T-helper 17 cell (primary cell): ENCODE results near the gene BCAP29. TPM values are rescaled to one million over a fixed set of nuclear protein-coding genes. Genes with fewer than 3 reads are reported as not detected.
A peak's percentile ranks its signal among the peaks of the same experiment; 100 is the strongest.

Experiments
- ATAC-seq: fragments of 150-1000 bp; cut with Tn5 transposase; 2 replicates; pipeline ENCODE4 v1.10.0; 2021; ENCODE audit warnings: mild to moderate bottlenecking, moderate library complexity
- DNase-seq, 3 donors: peaks; one replicate each; pipeline versions ENCODE4 v3.0.0 to v3.0.0-alpha.2; 2020 to 2021
- H3K9me3 ChIP-seq: one replicate; pipeline ENCODE4 v1.7.0; 2013; ENCODE audit warnings: low read length, mild to moderate bottlenecking; ENCODE audit not compliant: control insufficient read depth, poor library complexity, severe bottlenecking
- H3K27ac Mint-ChIP-seq: one replicate; pipeline ENCODE4 v1.8.0; 2022; ENCODE audit warnings: mild to moderate bottlenecking, moderate library complexity, mixed read lengths
- H3K27me3 Mint-ChIP-seq: one replicate; pipeline ENCODE4 v1.8.0; 2022; ENCODE audit warnings: mixed read lengths
- H3K36me3 Mint-ChIP-seq: one replicate; pipeline ENCODE4 v1.8.0; 2022; ENCODE audit warnings: low read depth, mixed read lengths
- H3K4me1 Mint-ChIP-seq: one replicate; pipeline ENCODE4 v1.8.0; 2022; ENCODE audit warnings: mild to moderate bottlenecking, mixed read lengths
- H3K4me3 Mint-ChIP-seq: one replicate; pipeline ENCODE4 v1.8.0; 2022; ENCODE audit warnings: mild to moderate bottlenecking, moderate library complexity, mixed read lengths
- total RNA-seq, 4 donors: library from RNA in 2 of 4; stranded (reverse) in 2 of 4; gene quantifications; one replicate each; pipeline ENCODE4 v1.2.3 and lab custom pipeline; 2022 to 2026

Gene BCAP29
- total RNA-seq, 2 donors from 2014 or later = 13.6 to 16.5 TPM

DNA sequence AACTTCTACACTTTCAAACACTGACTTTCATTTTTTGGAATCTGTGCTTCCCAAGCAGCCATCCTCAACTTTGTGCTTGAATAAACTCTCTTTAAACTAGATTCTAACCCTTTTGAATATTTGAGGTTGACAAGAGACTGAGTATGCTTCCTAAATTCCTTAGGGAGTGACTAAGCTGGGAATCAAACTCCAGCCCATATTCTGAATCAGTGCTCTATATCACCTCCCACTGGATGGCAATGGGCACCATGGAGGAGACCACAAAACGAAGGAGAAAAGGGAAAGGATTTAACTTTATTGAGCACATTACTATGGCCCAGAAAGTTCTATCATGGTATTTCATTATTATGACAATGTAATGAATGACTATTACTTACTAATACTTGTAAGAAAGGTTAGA is 63.4 kb downstream of the BCAP29 start:
- ATAC-seq = no peak
- no peak overlapping the region for H3K27ac Mint-ChIP-seq
- no peak overlapping the region for H3K4me3 Mint-ChIP-seq
- peaks cover 4% of the 10 kb centered on the region for H3K4me1 Mint-ChIP-seq
- H3K9me3 ChIP-seq = no peaks in the 10 kb centered on the region
- no peak for DNase-seq
- peaks cover 5% of the 10 kb centered on the region for H3K27me3 Mint-ChIP-seq
- H3K36me3 Mint-ChIP-seq = no peaks in the 10 kb centered on the region

DNA sequence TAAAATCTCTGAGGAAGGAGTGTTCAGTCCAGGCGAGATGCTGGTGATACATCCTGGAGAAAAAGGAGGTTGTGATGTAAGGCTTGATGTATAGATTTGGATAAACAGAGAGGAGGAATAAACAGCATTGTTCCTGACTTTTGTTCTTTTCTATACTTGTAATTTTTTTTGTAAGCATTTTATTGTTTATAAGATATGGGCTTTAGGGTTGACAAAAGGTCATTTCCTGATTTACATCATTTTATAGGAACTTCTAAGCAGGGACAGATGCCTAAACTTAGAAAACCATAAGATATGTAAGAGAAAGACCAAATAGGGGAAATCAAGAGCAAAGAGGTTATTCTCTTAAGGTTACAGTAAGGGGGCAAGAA is 63.9 kb downstream of the BCAP29 start:
- H3K36me3 Mint-ChIP-seq = no peaks in the 10 kb centered on the region
- DNase-seq (no peak), ATAC-seq (no peak)
- H3K4me3 Mint-ChIP-seq = no peak overlapping the region
- H3K27ac Mint-ChIP-seq = no peak overlapping the region
- H3K9me3 ChIP-seq = no peaks in the 10 kb centered on the region
- peaks cover 5% of the 10 kb centered on the region for H3K27me3 Mint-ChIP-seq
- peaks cover 3% of the 10 kb centered on the region for H3K4me1 Mint-ChIP-seq

DNA sequence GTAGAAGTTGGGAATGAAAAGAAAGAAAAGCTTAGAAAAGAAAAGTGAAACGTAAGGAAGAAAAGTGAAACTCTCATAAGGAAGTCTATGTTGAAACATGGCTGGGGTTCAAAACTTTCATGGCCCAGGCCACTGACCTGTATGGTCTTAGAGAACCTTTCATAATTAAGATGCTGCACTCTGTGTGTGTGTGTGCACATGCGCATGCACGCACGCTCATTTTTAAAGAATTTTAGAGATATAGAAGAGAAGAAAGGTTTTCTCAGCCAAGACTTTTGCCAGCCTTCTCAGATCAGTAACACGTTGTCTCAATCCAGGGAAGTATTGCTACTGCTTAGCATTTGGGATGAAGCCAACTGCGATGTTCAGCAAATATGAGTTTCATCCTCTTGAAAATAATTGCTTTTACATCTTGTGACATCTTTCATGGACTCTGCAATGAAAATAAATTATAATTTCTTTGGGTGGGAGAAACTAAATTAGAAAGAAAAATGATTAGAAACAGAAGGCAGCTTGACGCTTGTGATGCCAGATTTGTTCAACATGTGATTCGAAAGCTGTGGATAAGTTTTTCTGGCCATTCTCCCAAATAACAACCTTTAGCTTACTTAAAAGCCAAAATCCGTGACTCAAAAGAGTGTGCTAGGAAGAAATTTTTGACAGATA is 64.4 kb downstream of the BCAP29 start:
- Mint-ChIP-seq H3K4me1 (peaks cover 3% of the 10 kb centered on the region), H3K4me3 (no peak overlapping the region), H3K36me3 (no peaks in the 10 kb centered on the region), H3K27ac (no peak overlapping the region), H3K27me3 (peaks cover 5% of the 10 kb centered on the region)
- ATAC-seq = no peak
- no peaks in the 10 kb centered on the region for H3K9me3 ChIP-seq
- DNase-seq = no peak

DNA sequence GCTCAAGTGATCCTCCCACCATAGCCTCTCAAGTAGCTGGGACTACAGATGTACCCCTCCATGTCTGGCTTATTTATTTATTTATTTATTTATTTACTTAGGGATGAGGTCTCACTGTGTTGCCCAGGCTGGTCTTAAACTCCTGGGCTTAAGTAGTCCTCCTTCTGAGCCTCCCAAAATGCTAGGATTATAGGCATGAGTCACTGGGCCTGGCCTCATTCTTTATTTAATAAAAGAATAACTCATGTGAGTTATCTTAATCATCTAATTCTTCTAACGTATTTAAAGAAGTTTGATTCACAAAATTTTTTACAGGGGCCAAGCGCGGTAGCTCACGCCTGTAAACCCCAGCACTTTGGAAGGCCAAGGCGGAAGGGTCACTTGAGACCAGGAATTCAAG is 72.6 kb downstream of the BCAP29 start:
- Mint-ChIP-seq H3K36me3 (peaks cover 4% of the 10 kb centered on the region), H3K27me3 (peaks cover 14% of the 10 kb centered on the region), H3K4me3 (no peak overlapping the region), H3K27ac (no peak overlapping the region), H3K4me1 (no peaks in the 10 kb centered on the region)
- H3K9me3 ChIP-seq = no peaks in the 10 kb centered on the region
- ATAC-seq = no peak
- no peak for DNase-seq

DNA sequence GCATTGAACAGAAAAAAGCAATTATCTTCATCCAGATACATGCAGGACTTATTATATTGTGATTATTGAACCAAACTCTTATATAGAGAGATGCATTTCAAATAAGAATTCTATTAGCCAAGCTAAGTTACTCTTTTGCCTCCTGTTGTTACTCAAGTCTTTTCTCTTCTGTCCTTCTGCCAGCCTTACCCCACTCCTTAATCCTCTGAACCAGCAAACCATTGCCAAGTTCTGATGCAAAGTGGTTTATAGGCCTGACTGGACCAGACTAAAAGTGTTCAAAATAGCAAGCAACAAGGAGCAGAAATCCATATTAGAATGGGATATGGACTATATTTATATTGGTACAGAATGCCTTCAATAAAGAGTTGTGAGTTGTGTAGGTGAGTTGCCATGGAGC is 78.4 kb downstream of the BCAP29 start:
- ATAC-seq (no peak), DNase-seq (no peak)
- no peak overlapping the region for H3K27ac Mint-ChIP-seq
- peaks cover 40% of the 10 kb centered on the region for H3K27me3 Mint-ChIP-seq
- H3K9me3 ChIP-seq = no peaks in the 10 kb centered on the region
- H3K4me3 Mint-ChIP-seq = peak overlapping the region; percentile 19
- H3K4me1 Mint-ChIP-seq = peaks cover 21% of the 10 kb centered on the region
- H3K36me3 Mint-ChIP-seq = peaks cover 2% of the 10 kb centered on the region

GRCh38 chr7:107659666-107660065 is 79.6 kb downstream of the BCAP29 start:
- ATAC-seq (peak; percentile 59), DNase-seq (no peak)
- H3K9me3 ChIP-seq = no peaks in the 10 kb centered on the region
- Mint-ChIP-seq H3K4me3 (peak overlapping the region; percentile 91), H3K4me1 (peaks cover 21% of the 10 kb centered on the region), H3K27me3 (peaks cover 40% of the 10 kb centered on the region), H3K36me3 (peaks cover 2% of the 10 kb centered on the region), H3K27ac (peak overlapping the region; percentile 57)

- H3K36me3 Mint-ChIP-seq = no peaks in the 10 kb centered on the region
- H3K27me3 Mint-ChIP-seq = peaks cover 35% of the 10 kb centered on the region
- peak within 1 kb of the TSS; percentile 91 for H3K4me3 Mint-ChIP-seq
- no peaks in the 10 kb centered on the region for H3K9me3 ChIP-seq
- H3K27ac Mint-ChIP-seq = peak within 1 kb of the TSS; percentile 57
- peaks cover 21% of the 10 kb centered on the region for H3K4me1 Mint-ChIP-seq
- peak in 1 of 3 donors; percentile 12 for DNase-seq
- peak; percentile 39 for ATAC-seq
These were observed 80.5 kb downstream of the BCAP29 start, which contains the start of gene SLC26A4 for GRCh38 chr7:107660381-107661080. SLC26A4 (plus strand) TSS chr7:107660828; CDS start chr7:107661642, 814 bp downstream.

GRCh38 chr7:107661081-107661864 is 81.2 kb downstream of the BCAP29 start:
- Mint-ChIP-seq H3K27ac (peak overlapping the region; percentile 57), H3K4me3 (peak overlapping the region; percentile 91), H3K27me3 (peaks cover 33% of the 10 kb centered on the region), H3K36me3 (no peaks in the 10 kb centered on the region), H3K4me1 (peaks cover 21% of the 10 kb centered on the region)
- ATAC-seq = peak; percentile 72
- no peaks in the 10 kb centered on the region for H3K9me3 ChIP-seq
- peak; percentile 10 to 23 (median 15) for DNase-seq

DNA sequence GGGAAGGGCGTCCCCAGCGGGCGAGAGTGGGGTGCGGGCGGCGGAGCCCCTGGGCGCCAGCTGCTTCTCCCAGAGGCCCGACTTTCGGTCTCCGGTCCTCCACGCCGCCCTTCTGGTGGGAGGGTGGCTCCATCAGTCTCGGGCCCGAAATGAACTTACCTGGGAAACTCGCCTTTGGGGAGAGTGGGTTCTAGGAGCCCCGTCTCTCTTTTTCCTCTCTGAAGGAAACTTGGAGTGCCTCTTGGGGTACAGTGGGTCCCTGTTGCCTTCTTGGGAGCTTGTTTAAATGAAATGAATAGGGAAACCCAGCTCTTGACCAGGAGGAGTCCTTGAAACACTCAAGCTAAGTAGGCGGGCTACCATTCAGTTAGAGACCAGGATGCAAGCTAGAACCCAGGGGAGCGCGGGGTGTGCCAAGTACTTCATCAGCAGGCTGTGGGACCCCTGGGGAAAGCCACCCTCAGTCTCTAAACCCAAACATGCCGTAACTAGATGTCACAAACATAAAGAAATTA is 81.9 kb downstream of the BCAP29 start:
- Mint-ChIP-seq H3K4me1 (peaks cover 21% of the 10 kb centered on the region), H3K27me3 (peaks cover 33% of the 10 kb centered on the region), H3K27ac (no peak overlapping the region), H3K36me3 (no peaks in the 10 kb centered on the region), H3K4me3 (peak overlapping the region; percentile 91)
- no peak for ATAC-seq
- DNase-seq = no peak
- H3K9me3 ChIP-seq = no peaks in the 10 kb centered on the region

- DNase-seq = no peak
- ATAC-seq = no peak
- Mint-ChIP-seq H3K4me1 (peaks cover 21% of the 10 kb centered on the region), H3K4me3 (no peak overlapping the region), H3K27me3 (peaks cover 33% of the 10 kb centered on the region), H3K27ac (no peak overlapping the region), H3K36me3 (no peaks in the 10 kb centered on the region)
- no peaks in the 10 kb centered on the region for H3K9me3 ChIP-seq
These were observed 83.2 kb downstream of the BCAP29 start for GRCh38 chr7:107663196-107663595.

DNA sequence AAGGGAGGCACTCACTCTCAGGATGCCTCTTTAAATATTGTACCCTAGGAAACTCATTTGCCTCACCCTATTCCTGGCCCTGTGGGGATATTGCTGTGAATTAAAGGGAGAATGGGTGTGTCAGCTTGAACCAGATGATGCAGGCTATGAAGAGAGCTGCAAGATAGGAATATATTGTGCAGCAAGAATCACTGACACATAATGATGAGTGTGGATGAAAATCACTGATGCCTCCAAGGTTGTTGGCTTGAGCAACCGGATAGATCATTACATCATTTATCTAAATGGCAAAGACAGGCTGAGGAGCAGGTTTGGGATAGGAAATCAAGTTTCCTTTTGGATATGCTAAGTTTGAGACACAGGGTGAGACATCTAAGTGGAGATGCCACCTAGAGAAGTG is 86.7 kb downstream of the BCAP29 start:
- Mint-ChIP-seq H3K36me3 (no peaks in the 10 kb centered on the region), H3K27ac (no peak overlapping the region), H3K27me3 (peaks cover 32% of the 10 kb centered on the region), H3K4me1 (no peaks in the 10 kb centered on the region), H3K4me3 (no peak overlapping the region)
- DNase-seq (no peak), ATAC-seq (no peak)
- H3K9me3 ChIP-seq = no peaks in the 10 kb centered on the region

- Mint-ChIP-seq H3K27ac (no peak overlapping the region), H3K36me3 (no peaks in the 10 kb centered on the region), H3K27me3 (peaks cover 29% of the 10 kb centered on the region), H3K4me1 (no peaks in the 10 kb centered on the region), H3K4me3 (no peak overlapping the region)
- H3K9me3 ChIP-seq = no peaks in the 10 kb centered on the region
- DNase-seq (no peak), ATAC-seq (no peak)
These were observed 87.3 kb downstream of the BCAP29 start for GRCh38 chr7:107667341-107667740.

- DNase-seq = no peak
These were observed 88.2 kb downstream of the BCAP29 start for GRCh38 chr7:107668296-107668695.

More at GRCh38 chr7:107668296-107668695, 88.2 kb downstream of the BCAP29 start:
- no peaks in the 10 kb centered on the region for H3K9me3 ChIP-seq
- H3K36me3 Mint-ChIP-seq = no peaks in the 10 kb centered on the region
- ATAC-seq = no peak
- peaks cover 31% of the 10 kb centered on the region for H3K27me3 Mint-ChIP-seq
- no peak overlapping the region for H3K4me3 Mint-ChIP-seq
- no peak overlapping the region for H3K27ac Mint-ChIP-seq
- no peaks in the 10 kb centered on the region for H3K4me1 Mint-ChIP-seq
